H1 (cell line): ENCODE data around the gene ORC3. TPM values are rescaled to one million over a fixed set of nuclear protein-coding genes. Genes with fewer than 3 reads are reported as not detected.
A peak's percentile ranks its signal among the peaks of the same experiment; 100 is the strongest.

Experiments
- CTCF ChIA-PET: fragments of 300-600 bp; sonication (Branson Sonifier 250); formaldehyde crosslinking; loops from one replicate; lab custom pipeline; 2021; ENCODE audit not compliant: partially characterized antibody; lab: Charles Lee
- POLR2A ChIA-PET: fragments of 300-600 bp; sonication (Branson Sonifier 250); formaldehyde crosslinking; loops from one replicate; lab custom pipeline; 2021; ENCODE audit warnings: inconsistent platforms; ENCODE audit not compliant: partially characterized antibody; lab: Charles Lee
- DNase-seq, 2 experiments: peaks; one replicate each; pipeline versions ENCODE4 v3.0.0 to v3.0.0-alpha.2; 2010 to 2022; ENCODE audit warnings: low spot score in 2 of 2, low read depth in 1 of 2, mixed read lengths in 1 of 2
- FAIRE-seq: peaks from 2 replicates; lab custom pipeline; 2011; peaks lifted over from hg19 to GRCh38; lab: Jason Lieb, UNC
- H2AFZ ChIP-seq: 2 replicates; pipeline ENCODE4 v1.8.1; 2012; ENCODE audit warnings: low read length, inconsistent platforms
- H2AK5ac ChIP-seq: 2 replicates; pipeline ENCODE4 v1.6.1; 2013; ENCODE audit warnings: low read depth, low read length
- H2BK120ac ChIP-seq: replicated peaks from 2 replicates; pipeline ENCODE3; 2013; ENCODE audit warnings: low read depth, low read length, inconsistent platforms
- H2BK12ac ChIP-seq: 2 replicates; pipeline ENCODE4 v1.6.1; 2013; ENCODE audit warnings: low read depth, low read length
- H2BK15ac ChIP-seq: 2 replicates; pipeline ENCODE4 v1.6.1; 2013; ENCODE audit warnings: low read length
- H2BK20ac ChIP-seq: 2 replicates; pipeline ENCODE4 v1.6.1; 2013; ENCODE audit warnings: low read length
- H2BK5ac ChIP-seq: 2 replicates; pipeline ENCODE4 v1.6.1; 2013; ENCODE audit warnings: low read depth, low read length
- H3K14ac ChIP-seq: 2 replicates; pipeline ENCODE4 v1.6.1; 2013; ENCODE audit warnings: inconsistent platforms; ENCODE audit not compliant: insufficient read length
- H3K18ac ChIP-seq: 2 replicates; pipeline ENCODE4 v1.6.1; 2013; ENCODE audit warnings: low read length; ENCODE audit errors: extremely low read depth
- H3K23ac ChIP-seq: 2 replicates; pipeline ENCODE4 v1.6.1; 2013; ENCODE audit warnings: inconsistent platforms; ENCODE audit not compliant: insufficient read length
- H3K23me2 ChIP-seq: 2 replicates; pipeline ENCODE4 v1.6.1; 2013; ENCODE audit warnings: low read depth, low read length
- H3K27ac ChIP-seq: 2 replicates; pipeline ENCODE4 v1.6.1; 2011; ENCODE audit warnings: low read depth, low read length, inconsistent platforms
- H3K27me3 ChIP-seq, 4 experiments: replicated peaks in 1 of 4; 1 replicate in 1 of 4; 2 replicates in 3 of 4; pipeline versions ENCODE4 v1.6.1 to v1.8.1; 2011 to 2013; ENCODE audit warnings: low read length in 3 of 4, mild to moderate bottlenecking in 3 of 4, inconsistent platforms in 2 of 4, mixed read lengths in 2 of 4, moderate library complexity in 1 of 4; ENCODE audit not compliant: control insufficient read depth in 3 of 4, insufficient read depth in 3 of 4; ENCODE audit errors: extremely low read depth in 1 of 4
- H3K36me3 ChIP-seq, 4 experiments: 2 replicates each; pipeline versions ENCODE4 v1.6.1 to v1.8.1; 2011 to 2013; ENCODE audit warnings: mild to moderate bottlenecking in 4 of 4, low read length in 3 of 4, moderate library complexity in 2 of 4, control low read depth in 1 of 4, inconsistent platforms in 1 of 4; ENCODE audit not compliant: insufficient read depth in 4 of 4, control insufficient read depth in 2 of 4
- H3K4ac ChIP-seq: replicated peaks from 2 replicates; pipeline ENCODE3; 2013; ENCODE audit warnings: low read length, low read depth, mixed read lengths, inconsistent platforms; ENCODE audit not compliant: insufficient read length
- H3K4me1 ChIP-seq, 4 experiments: replicated peaks in 1 of 4; 1 replicate in 1 of 4; 2 replicates in 3 of 4; pipeline versions ENCODE4 v1.6.1 to v1.8.1; 2011 to 2013; ENCODE audit warnings: low read length in 3 of 4, inconsistent platforms in 2 of 4, mixed read lengths in 1 of 4; ENCODE audit not compliant: insufficient read depth in 4 of 4, control insufficient read depth in 3 of 4
- H3K4me2 ChIP-seq, 2 experiments: 2 replicates each; pipeline versions ENCODE4 v1.6.1 to v1.8.1; 2011 to 2013; ENCODE audit warnings: low read depth in 2 of 2, low read length in 2 of 2, control low read depth in 1 of 2, inconsistent platforms in 1 of 2, mild to moderate bottlenecking in 1 of 2; ENCODE audit not compliant: insufficient read depth in 1 of 2
- H3K4me3 ChIP-seq, 4 experiments: fragments of 200-600, 300-600 bp in 1 of 4; sonication (generic), shearing (Covaris generic), sonication (Bioruptor Twin) in 1 of 4; 2 replicates each; pipeline versions ENCODE4 v1.5.1 to v1.8.1; 2011 to 2016; ENCODE audit warnings: low read length in 4 of 4, low read depth in 3 of 4, control low read depth in 2 of 4, inconsistent platforms in 2 of 4, mild to moderate bottlenecking in 2 of 4, mixed read lengths in 1 of 4, moderate library complexity in 1 of 4; ENCODE audit not compliant: insufficient read depth in 2 of 4; ENCODE audit errors: extremely low read depth in 1 of 4
- H3K56ac ChIP-seq: replicated peaks from 2 replicates; pipeline ENCODE3; 2013; ENCODE audit warnings: low read depth, mild to moderate bottlenecking, mixed read lengths, low read length, inconsistent platforms; ENCODE audit not compliant: insufficient read length
- H3K79me1 ChIP-seq: 2 replicates; pipeline ENCODE4 v1.6.1; 2013; ENCODE audit warnings: low read depth, low read length, control low read depth
- H3K79me2 ChIP-seq, 2 experiments: 2 replicates each; pipeline versions ENCODE4 v1.6.1 to v1.8.1; 2012 to 2013; ENCODE audit warnings: low read length in 2 of 2, mild to moderate bottlenecking in 2 of 2, inconsistent platforms in 1 of 2; ENCODE audit not compliant: insufficient read depth in 2 of 2, control insufficient read depth in 1 of 2
- H3K9ac ChIP-seq, 4 experiments: replicated peaks in 1 of 4; 1 replicate in 1 of 4; 2 replicates in 3 of 4; pipeline versions ENCODE4 v1.6.1 to v1.8.1; 2011 to 2013; ENCODE audit warnings: low read depth in 3 of 4, low read length in 3 of 4, control low read depth in 2 of 4, mild to moderate bottlenecking in 2 of 4, moderate library complexity in 2 of 4, inconsistent platforms in 1 of 4; ENCODE audit errors: extremely low read depth in 1 of 4
- H3K9me3 ChIP-seq, 2 experiments: 2 replicates each; pipeline versions ENCODE4 v1.6.1 to v1.8.1; 2012 to 2013; ENCODE audit warnings: mild to moderate bottlenecking in 2 of 2, moderate library complexity in 2 of 2, control low read depth in 1 of 2, inconsistent platforms in 1 of 2, low read depth in 1 of 2, low read length in 1 of 2, mixed read lengths in 1 of 2; ENCODE audit not compliant: insufficient read depth in 2 of 2
- H4K20me1 ChIP-seq, 2 experiments: replicated peaks in 1 of 2; 2 replicates each; pipeline versions ENCODE3 to v1.8.1; 2011 to 2013; ENCODE audit warnings: inconsistent platforms in 2 of 2, low read length in 2 of 2, mild to moderate bottlenecking in 1 of 2; ENCODE audit not compliant: insufficient read depth in 2 of 2, control insufficient read depth in 1 of 2
- H4K5ac ChIP-seq: 2 replicates; pipeline ENCODE4 v1.6.1; 2013; ENCODE audit warnings: low read length, low read depth, mixed read lengths, inconsistent platforms; ENCODE audit not compliant: insufficient read length
- H4K8ac ChIP-seq: 2 replicates; pipeline ENCODE4 v1.8.0; 2013; ENCODE audit warnings: mild to moderate bottlenecking, moderate library complexity, low read length, inconsistent platforms; ENCODE audit not compliant: insufficient read depth; ENCODE audit errors: extremely low read depth
- H4K91ac ChIP-seq: replicated peaks from 2 replicates; pipeline ENCODE3; 2013; ENCODE audit warnings: low read length, mixed read lengths, inconsistent platforms; ENCODE audit not compliant: insufficient read length
- POLR2A ChIP-seq, 2 experiments: IDR thresholded peaks; 1 replicate in 1 of 2; 2 replicates in 1 of 2; pipeline ENCODE4 v1.6.1; 2011; ENCODE audit warnings: low read depth in 2 of 2, low read length in 2 of 2, mild to moderate bottlenecking in 2 of 2; ENCODE audit errors: control extremely low read depth in 1 of 2
- RAD21 ChIP-seq, 2 experiments: IDR thresholded peaks in 1 of 2; conservative IDR thresholded peaks in 1 of 2; 2 replicates each; pipeline ENCODE4 v1.6.1; 2011; ENCODE audit warnings: low read depth in 2 of 2, low read length in 2 of 2, improper control_type of control experiment in 1 of 2, inconsistent platforms in 1 of 2, mild to moderate bottlenecking in 1 of 2, moderate library complexity in 1 of 2
- WGBS, 2 experiments: shearing (Covaris generic) in 1 of 2; methylation state at CpG; one replicate each; pipeline versions ENCODE4 v1.1.6 to v1.1.7; 2013 to 2015; ENCODE audit warnings: low lambda C conversion rate in 2 of 2, mixed read lengths in 2 of 2, inconsistent platforms in 1 of 2, low coverage in 1 of 2, missing lambda C conversion rate in 1 of 2; ENCODE audit not compliant: insufficient replicate concordance in 2 of 2, insufficient coverage in 1 of 2, insufficient read length in 1 of 2; ENCODE audit errors: extremely low coverage in 1 of 2, missing lambda C conversion rate in 1 of 2; 5-methylcytosine and 5-hydroxymethylcytosine counted together
- polyA plus RNA-seq, 7 experiments: library from polyadenylated mRNA; depleted of rRNA in 3 of 7; stranded (reverse) in 5 of 7; unstranded in 2 of 7; fragments of >200 nt in 5 of 7; fragments of 200-250 nt in 2 of 7; gene quantifications; 1 replicate in 5 of 7; 2 replicates in 1 of 7; 4 replicates in 1 of 7; pipeline versions ENCODE4 v1.2.1 to v1.2.3, GENCODE V29; 2011 to 2013; ENCODE audit warnings: missing spikeins in 2 of 7, mixed read lengths in 2 of 7
- total RNA-seq: library from RNA; stranded (reverse); fragmentation: NEBNext Ultra II Directional; extraction: Animal tissue kit (Norgen Biotek cat#: 25700); gene quantifications from 2 replicates; pipeline ENCODE4 v1.2.1, GENCODE V29; 2021

The ORC3 gene
- total and polyA plus RNA-seq, 2 of the 8 experiments (the other 6 are each of a cell fraction or from before 2014, with no cell fraction given): 35.9 to 60.9 TPM

DNA sequence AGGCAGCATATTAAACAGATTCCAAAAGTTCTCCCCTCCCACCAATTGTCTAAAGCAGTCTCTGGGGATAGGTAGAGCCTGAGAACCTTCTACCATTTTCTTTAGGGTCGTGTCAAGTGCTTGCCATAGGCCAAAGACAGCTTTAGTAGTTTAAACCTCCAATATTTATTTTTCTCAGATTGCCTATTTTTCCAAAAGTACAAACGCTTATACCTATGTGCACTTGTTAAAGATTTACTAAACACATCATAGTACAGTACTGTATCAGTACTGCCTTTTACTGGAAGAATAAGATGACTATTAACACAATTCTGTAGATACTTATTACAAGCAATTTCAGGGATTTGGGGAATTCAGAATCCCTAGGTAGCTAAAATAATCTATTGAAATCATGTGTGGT, 82.7 kb downstream of the ORC3 start:
- POLR2A ChIA-PET: interaction anchor here (0.5 to 0.8 kb wide), 5 partner anchors 13 to 183 kb away, joined by 3 to 5 read pairs (median 3); no protein-coding TSS in a partner anchor
- no peak overlapping the region for H3K18ac ChIP-seq
- H3K36me3 ChIP-seq: peaks cover 5 to 52% (median 19%) of the 10 kb centered on the region in 4 experiments
- H2BK15ac ChIP-seq: no peak overlapping the region
- 98% methylated on average over 2 of the region's 2 CpGs; no CpG with 5 or more reads in 1 of the 2 experiments for WGBS, 2 experiments
- H3K79me2 ChIP-seq: 0 out of 4 replicates have a peak, but pooled peaks cover 0 to 2% of the 10 kb centered on the region in 2 experiments
- no peak overlapping the region for H2AFZ ChIP-seq
- no peak overlapping the region for H3K27ac ChIP-seq
- H3K4ac ChIP-seq: no peak overlapping the region
- FAIRE-seq: no peak
- H2BK20ac ChIP-seq: no peak overlapping the region
- no peaks in the 10 kb centered on the region for H3K27me3 ChIP-seq
- H3K4me3 ChIP-seq: no peak overlapping the region
- TF ChIP-seq RAD21 (IDR thresholded peaks at IDR 0.05 in 1 of 2, conservative IDR thresholded peaks at IDR 0.05 in 1 of 2; ENCODE audit: low read depth in 2 of 2, low read length in 2 of 2) (no peak), POLR2A (IDR thresholded peaks at IDR 0.05; ENCODE audit: control extremely low read depth in 1 of 2, low read depth in 2 of 2, low read length in 2 of 2) (peak in 1 of 2 experiments; percentile 14; a peak in 1 of 3 replicates)
- H2BK12ac ChIP-seq: no peak overlapping the region
- no peak overlapping the region for H4K8ac ChIP-seq
- no peak overlapping the region for H4K5ac ChIP-seq
- no peak overlapping the region for H3K56ac ChIP-seq
- H2AK5ac ChIP-seq: no peak overlapping the region
- H3K9ac ChIP-seq: no peak overlapping the region
- no peaks in the 10 kb centered on the region; the same call in 1 of the 2 replicates for H3K23me2 ChIP-seq
- no peak for DNase-seq
- H3K4me2 ChIP-seq: no peak overlapping the region
- H3K23ac ChIP-seq: no peak overlapping the region
- no peak overlapping the region for H2BK120ac ChIP-seq
- no peaks in the 10 kb centered on the region for H4K20me1 ChIP-seq
- H4K91ac ChIP-seq: no peak overlapping the region
- H3K9me3 ChIP-seq: no peaks in the 10 kb centered on the region
- no peak overlapping the region for H3K14ac ChIP-seq
- no peaks in the 10 kb centered on the region for H3K79me1 ChIP-seq
- no peak overlapping the region for H2BK5ac ChIP-seq
- peaks cover 0 to 3% (median 0%) of the 10 kb centered on the region in 4 experiments; a peak in 2 of 7 replicates for H3K4me1 ChIP-seq
- CTCF ChIA-PET: interaction anchor here (1.3 kb wide), 1 partner anchor 10 kb away, joined by 3 read pairs; no protein-coding TSS in a partner anchor
